ENCODE results near the gene TSPAN17.

TSPAN17 gene

GRCh38 chr5:176667637-176668036 lies 20.4 kb downstream of the TSPAN17 start:
- no peak for TF ChIP-seq CTCF (IDR thresholded peaks at IDR 0.05; ENCODE audit: low read depth, low read length)
- no peak overlapping the region for H3K4me3 ChIP-seq (ENCODE audit: low read depth, low read length)

GRCh38 chr5:176670449-176670848 lies 23.2 kb downstream of the TSPAN17 start:
- TF ChIP-seq CTCF (IDR thresholded peaks at IDR 0.05; ENCODE audit: low read depth, low read length), result no peak
- H3K4me3 ChIP-seq (ENCODE audit: low read depth, low read length), result no peak overlapping the region

- H3K4me3 ChIP-seq (ENCODE audit: low read depth, low read length), result no peak overlapping the region
- no peak for TF ChIP-seq CTCF (IDR thresholded peaks at IDR 0.05; ENCODE audit: low read depth, low read length)
Observed at GRCh38 chr5:176671399-176671798, 24.1 kb downstream of the TSPAN17 start.

- H3K4me3 ChIP-seq (ENCODE audit: low read depth, low read length), result no peak overlapping the region
- no peak for TF ChIP-seq CTCF (IDR thresholded peaks at IDR 0.05; ENCODE audit: low read depth, low read length)
Observed at GRCh38 chr5:176671890-176672747, 24.8 kb downstream of the TSPAN17 start.

- H3K4me3 ChIP-seq (ENCODE audit: low read depth, low read length), result no peak overlapping the region
- no peak for TF ChIP-seq CTCF (IDR thresholded peaks at IDR 0.05; ENCODE audit: low read depth, low read length)
Observed at GRCh38 chr5:176673651-176674583, 26.6 kb downstream of the TSPAN17 start.

GRCh38 chr5:176674799-176675198 lies 27.5 kb downstream of the TSPAN17 start:
- H3K4me3 ChIP-seq (ENCODE audit: low read depth, low read length), result no peak overlapping the region
- TF ChIP-seq CTCF (IDR thresholded peaks at IDR 0.05; ENCODE audit: low read depth, low read length), result no peak
